GM19397 (cell line): Measurements from ENCODE around the gene TRABD2B.

ENCODE experiments used
- ATAC-seq: cut with Tn5 transposase; IDR thresholded peaks from one replicate; pipeline ENCODE4 v1.9.1; 2021; ENCODE audit warnings: mild to moderate bottlenecking, moderate library complexity; ENCODE audit not compliant: unreplicated experiment

TRABD2B gene

GRCh38 chr1:47993881-47994625, 3.1 kb downstream of the TRABD2B start:
- no peak for ATAC-seq

- ATAC-seq = no peak
Observed at GRCh38 chr1:47993416-47993740, 3.8 kb downstream of the TRABD2B start.

GRCh38 chr1:47992720-47993415, 4.3 kb downstream of the TRABD2B start:
- no peak for ATAC-seq

GRCh38 chr1:47991673-47992072, 5.5 kb downstream of the TRABD2B start:
- ATAC-seq = no peak

GRCh38 chr1:47991187-47991586, 6.0 kb downstream of the TRABD2B start:
- ATAC-seq = no peak

- no peak for ATAC-seq
Observed at GRCh38 chr1:47990286-47990685, 6.9 kb downstream of the TRABD2B start.

GRCh38 chr1:47987601-47988000, 9.6 kb downstream of the TRABD2B start:
- no peak for ATAC-seq

GRCh38 chr1:47986761-47987200, 10.4 kb downstream of the TRABD2B start:
- ATAC-seq = no peak

- ATAC-seq = no peak
Observed at GRCh38 chr1:47985018-47985417, 12.2 kb downstream of the TRABD2B start.

GRCh38 chr1:47984175-47984789, 12.9 kb downstream of the TRABD2B start:
- ATAC-seq = no peak

- no peak for ATAC-seq
Observed at GRCh38 chr1:47983691-47984090, 13.5 kb downstream of the TRABD2B start.

- no peak for ATAC-seq
Observed at GRCh38 chr1:47981667-47982350, 15.4 kb downstream of the TRABD2B start.

- ATAC-seq = no peak
Observed at GRCh38 chr1:47980501-47980900, 16.7 kb downstream of the TRABD2B start.

- ATAC-seq = no peak
Observed at GRCh38 chr1:47979724-47980123, 17.5 kb downstream of the TRABD2B start.

- ATAC-seq = no peak
Observed at GRCh38 chr1:47978486-47978885, 18.7 kb downstream of the TRABD2B start.

- ATAC-seq = no peak
Observed at GRCh38 chr1:47976728-47977127, 20.5 kb downstream of the TRABD2B start.

GRCh38 chr1:47976267-47976666, 20.9 kb downstream of the TRABD2B start:
- ATAC-seq = no peak

- no peak for ATAC-seq
Observed at GRCh38 chr1:47975302-47975921, 21.8 kb downstream of the TRABD2B start.

GRCh38 chr1:47972864-47973432, 24.2 kb downstream of the TRABD2B start:
- ATAC-seq = no peak

GRCh38 chr1:47971385-47972160, 25.6 kb downstream of the TRABD2B start:
- ATAC-seq = no peak
